Activated CD8-positive, alpha-beta memory T cell treated with anti-CD3 and anti-CD28 coated beads, Interleukin-2, amount 50 U/mL, for 24 hours (primary cell): ENCODE measurements around the gene RNF11.
"Not testable (repeated sequence)": the region's sequence is repeated elsewhere in the genome, so short reads cannot be mapped to it uniquely, and the experiment has no call there.

ENCODE experiments used
- DNase-seq: peaks from one replicate; pipeline ENCODE4 v3.0.0-alpha.2; 2020; ENCODE audit errors: extremely low read depth

Gene RNF11

DNA sequence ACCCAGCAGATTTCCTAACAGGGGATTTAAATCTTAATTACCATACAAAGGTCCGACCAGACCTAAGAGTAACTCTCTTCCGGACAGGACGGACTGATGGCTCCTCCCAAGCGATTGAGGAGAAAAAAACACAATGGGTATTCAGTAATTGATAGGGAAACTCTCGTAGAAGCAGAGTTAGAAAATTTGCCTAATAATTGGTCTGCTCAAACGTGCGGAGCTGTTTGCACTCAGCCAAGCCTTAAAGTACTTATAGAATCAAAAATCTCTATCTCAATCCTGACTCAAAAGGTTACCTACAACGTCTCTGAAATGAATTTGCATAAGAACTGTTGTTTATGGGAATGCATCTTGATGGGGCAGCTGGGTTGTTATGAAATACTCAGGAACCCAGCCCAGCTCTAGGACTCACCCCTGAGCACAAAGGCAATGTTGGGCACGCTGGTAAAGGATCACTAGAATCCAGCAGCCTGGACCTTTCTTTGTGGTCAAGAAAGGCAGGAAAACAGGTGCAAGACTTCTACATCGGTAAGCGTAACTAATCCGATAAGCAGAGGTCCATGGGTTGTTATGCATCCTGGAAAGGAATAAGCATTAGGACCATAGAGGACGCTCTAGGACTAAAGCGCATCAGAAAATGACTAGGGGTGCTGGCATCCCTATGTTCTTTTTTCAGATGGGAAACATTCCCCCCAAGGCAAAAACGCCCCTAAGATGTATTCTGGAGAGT is 8.7 kb upstream of the RNF11 start:
- DNase-seq, result not testable (repeated sequence)

DNA sequence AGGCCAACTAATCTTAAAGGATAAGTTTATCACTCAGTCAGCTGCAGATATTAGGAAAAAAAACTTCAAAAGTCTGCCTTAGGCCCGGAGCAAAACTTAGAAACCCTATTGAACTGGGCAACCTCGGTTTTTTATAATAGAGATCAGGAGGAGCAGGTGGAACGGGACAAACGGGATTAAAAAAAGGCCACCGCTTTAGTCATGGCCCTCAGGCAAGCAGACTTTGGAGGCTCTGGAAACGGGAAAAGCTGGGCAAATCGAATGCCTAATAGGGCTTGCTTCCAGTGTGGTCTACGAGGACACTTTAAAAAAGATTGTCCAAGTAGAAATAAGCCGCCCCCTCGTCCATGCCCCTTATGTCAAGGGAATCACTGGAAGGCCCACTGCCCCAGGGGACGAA is 7.6 kb upstream of the RNF11 start:
- DNase-seq, result not testable (repeated sequence)

DNA sequence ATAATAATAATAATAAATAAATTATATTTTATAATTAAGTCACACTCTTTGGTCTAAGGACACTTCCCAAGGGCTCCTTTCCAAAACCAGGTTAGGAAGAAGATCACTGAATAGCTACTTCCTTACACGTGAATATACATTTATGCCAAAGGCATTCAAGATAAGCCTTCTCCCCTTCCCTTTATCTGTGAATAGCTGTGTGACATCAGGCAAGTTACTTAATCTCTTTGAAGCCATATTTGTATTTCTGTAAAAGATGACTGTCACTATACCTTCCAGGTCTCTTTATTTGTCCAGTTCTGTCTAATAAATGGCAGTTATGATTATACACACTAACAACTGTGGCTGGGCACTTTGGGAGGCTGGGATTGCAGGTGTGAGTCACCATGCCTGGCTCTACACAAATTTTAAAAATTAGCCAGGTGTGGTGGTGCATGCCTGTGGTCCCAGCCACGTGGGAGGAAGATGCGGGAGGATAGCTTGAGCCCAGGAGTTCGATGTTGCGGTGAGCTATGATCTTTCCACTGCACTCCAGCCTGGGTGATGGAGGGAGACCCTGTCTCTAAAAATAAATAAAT is 5.5 kb upstream of the RNF11 start:
- no peak for DNase-seq

DNA sequence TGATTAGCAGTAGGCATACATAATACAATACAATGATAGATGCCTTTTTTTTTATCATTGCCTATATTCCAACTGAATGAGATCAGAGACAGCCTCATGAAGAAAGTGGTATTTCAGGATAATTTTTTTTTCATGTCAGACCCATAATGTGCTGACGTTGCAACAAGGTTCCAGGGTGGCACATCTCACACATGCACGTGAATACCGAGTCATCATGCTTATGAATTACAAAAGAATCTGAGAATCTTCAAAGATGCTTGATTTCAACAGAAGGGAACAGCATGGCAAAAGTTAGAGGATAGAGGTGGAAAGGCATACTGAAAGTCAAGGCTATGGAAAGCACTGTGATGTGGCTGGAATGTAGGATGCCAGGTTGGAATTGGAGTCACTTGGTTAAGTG is 5.0 kb upstream of the RNF11 start:
- no peak for DNase-seq

DNA sequence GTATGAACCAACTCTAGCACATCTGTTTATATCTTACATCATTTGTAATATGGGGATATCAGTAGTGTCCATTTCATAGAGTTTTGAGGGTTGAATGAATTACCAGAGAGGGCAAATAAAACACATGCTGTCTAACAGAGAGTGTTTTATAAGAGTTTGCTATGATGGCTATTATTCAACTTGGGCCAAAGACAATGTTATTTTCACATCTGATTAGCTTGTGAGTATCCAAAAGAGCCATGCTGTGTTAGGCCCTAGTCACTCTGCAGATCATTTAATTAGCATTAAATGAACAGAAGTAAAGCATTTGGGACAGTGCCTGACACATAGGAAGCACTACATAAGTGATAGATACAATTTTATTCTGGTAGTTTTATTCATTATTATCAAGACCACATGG is 4.2 kb upstream of the RNF11 start:
- DNase-seq, result no peak

DNA sequence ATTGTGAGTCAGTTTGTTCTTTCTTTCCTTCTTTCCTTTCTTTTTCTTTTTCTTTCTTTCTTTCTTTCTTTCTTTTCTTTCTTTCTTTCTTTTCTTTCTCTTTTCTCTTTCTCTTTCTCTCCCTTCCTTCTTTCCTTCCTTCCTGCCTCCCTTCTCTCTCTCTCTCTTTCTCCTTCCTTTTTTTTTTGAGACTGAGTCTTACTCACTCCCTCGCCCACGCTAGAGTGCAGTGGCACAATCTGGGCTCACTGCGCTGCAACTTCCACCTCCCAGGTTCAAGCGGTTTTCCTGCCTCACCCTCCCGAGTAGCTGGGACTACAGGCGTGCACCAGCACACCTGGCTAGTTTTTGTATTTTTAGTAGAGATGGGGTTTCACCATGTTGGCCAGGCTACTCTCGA is 1.8 kb upstream of the RNF11 start:
- not testable (repeated sequence) for DNase-seq

DNA sequence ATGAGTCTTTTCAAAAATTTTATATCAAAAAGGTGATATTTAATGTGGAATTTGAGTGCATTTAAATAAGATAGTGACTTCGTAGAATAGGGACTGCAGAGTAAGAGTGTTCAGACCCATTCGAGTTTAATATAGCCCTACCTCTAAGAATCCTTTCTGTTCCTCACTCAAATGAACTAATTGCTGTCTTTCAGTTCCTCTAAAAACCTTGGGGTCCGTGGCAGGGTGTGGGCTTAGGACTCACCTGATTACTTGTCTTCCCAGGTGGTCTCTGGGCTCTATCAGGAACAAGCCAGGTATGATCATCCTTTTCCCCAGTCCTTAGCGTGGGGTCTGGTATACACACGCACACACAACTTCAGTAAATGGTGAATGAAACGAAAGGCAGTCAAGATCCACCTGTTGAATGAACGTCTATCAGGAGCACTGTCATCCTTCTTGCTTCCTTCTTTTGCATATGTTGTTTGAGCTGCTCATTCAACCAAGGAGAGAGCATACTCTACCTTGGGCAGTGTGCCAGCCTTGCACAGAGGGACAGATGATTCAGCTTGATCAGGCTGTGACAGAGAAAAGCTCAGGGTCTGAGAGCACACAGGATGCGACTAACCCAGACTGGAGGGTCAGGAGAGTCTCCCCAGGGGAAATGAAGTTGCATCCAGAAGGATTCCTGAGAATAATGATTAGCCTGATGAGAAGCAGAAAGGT is 1.2 kb upstream of the RNF11 start:
- DNase-seq, result peak; percentile 6

DNA sequence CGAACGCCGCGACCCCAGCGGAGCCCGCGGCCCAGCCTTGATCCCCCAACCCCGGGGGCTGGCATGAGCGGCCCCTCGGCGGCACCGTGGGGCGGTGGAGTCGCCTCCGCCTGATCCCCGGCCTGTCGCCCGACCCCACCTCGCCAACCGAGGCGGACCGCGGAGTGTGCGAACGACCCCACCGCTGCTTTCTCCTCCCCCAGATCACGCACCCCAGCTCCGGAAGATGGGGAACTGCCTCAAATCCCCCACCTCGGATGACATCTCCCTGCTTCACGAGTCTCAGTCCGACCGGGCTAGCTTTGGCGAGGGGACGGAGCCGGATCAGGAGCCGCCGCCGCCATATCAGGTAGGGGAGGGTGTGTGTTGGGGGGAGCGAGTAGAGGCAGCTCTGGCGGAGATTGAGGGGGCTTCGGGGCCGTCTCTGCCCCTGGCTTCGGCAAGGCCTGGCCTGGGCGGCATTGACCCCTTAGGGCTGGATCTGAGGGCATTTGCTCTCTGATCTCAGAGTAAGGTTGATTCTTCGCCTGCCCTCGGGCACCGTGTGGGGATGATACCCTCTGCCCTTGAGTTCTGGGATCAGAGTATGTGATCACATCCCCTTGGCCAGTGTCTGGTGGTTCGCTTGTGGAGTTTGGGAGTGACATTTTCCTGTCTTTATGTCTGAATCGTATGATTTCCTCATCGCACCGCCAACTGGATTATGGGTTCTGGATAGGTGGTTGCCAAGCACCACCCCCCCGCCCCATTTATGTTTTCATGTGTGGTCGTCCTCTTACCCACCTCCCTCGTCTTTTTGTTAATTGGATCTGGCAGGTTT is 668 bp downstream of the RNF11 start:
- no peak for DNase-seq

DNA sequence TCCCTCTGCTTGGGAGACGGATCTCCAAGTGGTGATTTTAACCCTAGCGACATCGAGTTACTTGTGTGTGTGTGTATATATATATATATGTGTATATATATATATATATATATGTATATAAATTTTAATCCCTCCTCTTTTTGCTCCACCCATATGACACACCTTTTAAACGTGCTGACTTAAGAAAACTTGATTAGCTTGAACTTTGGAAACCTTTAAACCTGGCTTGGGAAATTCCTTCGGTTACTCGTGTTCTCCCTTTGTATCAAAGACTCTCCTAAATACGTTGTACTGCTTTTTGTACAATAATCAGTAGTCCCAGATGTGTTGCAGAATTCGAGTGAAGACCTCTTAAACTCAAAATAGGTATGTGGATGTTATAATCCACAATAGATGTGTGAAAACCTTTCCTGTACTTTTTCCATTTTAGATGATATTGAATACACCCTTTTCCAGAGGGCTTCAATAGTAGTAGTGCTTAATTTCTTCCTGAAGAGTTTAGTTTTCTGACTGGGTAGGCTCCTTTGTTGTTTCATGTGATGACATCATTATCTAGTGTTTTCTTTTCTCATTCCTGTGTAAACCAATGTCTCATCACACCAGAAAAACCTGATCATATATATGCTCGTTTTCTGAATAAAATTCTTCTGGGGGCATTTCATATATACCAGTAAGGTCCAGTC is 1.4 kb downstream of the RNF11 start:
- no peak for DNase-seq

DNA sequence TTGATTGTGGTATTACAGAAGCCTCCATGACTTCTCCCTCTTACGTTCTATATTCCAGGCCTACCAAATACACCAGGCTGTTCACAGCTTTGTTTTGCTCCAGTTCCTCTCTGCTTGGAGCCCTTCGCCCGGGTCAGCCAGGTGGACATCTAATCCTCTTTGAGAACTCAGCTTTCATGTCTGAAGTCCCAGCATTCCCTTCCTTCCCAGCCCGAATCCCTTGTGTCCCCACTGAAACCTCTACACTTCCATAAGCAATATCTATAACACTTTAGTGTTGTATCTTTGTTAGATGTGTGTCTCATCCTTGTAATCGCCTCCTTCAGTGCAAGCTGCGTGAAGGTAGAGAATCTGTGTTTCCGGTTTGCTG is 1.9 kb downstream of the RNF11 start:
- DNase-seq, result no peak

DNA sequence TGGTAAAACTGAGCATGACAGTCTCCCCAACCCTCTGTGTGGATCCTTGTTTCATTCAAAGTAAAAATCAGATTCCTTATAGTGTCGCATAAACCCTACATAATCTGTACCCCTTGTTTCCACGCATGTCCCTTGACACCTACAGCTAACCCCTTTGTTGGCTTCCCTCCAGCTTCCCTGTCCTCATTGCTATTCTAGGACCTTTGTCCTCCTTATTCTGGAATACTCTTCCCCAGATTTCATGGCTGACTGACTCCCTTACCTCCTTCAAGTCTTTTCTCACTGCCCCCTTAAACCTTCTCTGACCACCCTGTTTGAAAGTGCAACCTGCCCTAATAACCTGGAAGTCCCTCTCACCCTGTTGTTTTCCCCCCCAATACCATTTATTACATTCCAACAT is 4.0 kb downstream of the RNF11 start:
- no peak for DNase-seq

DNA sequence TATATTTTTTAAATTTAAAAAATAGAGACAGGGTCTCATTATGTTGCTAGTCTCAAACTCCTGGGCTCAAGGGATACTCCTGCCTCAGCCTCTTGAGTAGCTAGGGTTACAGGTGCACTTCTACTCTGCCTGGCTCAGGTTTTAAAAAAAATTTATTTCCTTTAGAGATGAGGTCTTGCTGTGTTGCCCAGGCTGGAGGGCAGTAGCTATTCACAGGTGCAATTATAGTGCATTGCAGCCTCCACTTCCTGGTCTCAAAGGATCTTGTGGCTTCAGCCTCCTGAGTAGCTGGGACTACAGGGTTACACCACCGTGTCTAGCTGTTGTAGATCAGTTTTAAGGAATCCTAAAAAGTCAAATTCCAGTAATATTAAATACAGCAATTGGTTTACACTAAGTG is 5.0 kb downstream of the RNF11 start:
- no peak for DNase-seq

DNA sequence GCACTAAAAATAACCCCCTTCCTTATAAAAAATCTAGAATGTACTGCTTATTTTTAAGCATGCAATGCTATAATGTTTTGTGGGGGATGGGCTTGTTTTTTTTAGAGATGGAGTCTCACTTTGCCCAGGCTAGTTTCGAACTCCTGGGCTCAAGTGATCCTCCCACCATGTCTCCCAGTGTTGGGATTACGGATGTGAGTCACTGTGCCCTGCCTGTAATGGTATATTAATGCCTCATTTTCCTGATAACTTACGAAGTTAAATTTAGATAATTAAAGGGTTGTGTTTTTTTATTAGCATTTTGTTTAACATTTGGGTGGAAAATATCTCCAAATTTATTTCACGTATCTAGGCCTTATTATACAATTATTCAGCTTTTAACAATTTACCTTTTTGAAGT is 6.5 kb downstream of the RNF11 start:
- DNase-seq, result no peak

DNA sequence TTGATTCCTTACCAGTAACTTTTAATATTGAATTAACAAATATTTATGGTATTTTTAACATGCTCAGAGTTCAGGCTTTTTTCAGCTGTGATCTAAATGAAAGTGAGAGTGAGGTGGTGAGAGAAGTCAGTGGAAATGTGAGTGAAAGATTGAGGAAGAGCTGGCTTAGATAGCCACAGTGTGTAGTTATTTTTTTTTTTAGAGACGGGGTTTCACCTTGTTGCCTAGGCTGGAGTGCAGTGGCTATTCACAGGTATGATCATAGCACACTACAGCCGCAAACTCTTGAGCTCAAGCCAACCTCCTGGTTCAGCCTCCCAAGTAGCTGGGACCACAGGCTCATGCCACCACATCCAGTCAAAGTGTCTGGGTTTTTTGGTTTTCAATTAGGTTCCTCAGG is 10.9 kb downstream of the RNF11 start:
- no peak for DNase-seq

DNA sequence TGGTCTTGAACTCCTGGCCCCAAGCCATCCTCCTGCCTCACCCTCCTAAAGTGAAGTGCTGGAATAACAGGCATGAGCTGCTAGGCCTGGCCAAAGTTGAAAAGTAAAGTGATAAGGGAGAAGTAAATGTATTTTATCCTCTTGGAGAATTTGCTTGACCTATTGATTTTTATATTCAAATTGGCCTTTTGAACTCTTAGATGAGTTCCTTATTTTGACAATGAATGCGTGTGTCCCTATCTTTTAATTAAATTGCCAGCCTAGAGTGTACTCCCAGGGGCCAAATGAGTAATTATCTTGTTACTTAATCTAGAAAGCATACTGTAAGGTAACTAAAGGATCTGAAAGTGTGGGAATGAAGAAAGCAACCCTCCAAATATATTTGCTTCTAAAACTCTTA is 11.4 kb downstream of the RNF11 start:
- DNase-seq, result no peak

DNA sequence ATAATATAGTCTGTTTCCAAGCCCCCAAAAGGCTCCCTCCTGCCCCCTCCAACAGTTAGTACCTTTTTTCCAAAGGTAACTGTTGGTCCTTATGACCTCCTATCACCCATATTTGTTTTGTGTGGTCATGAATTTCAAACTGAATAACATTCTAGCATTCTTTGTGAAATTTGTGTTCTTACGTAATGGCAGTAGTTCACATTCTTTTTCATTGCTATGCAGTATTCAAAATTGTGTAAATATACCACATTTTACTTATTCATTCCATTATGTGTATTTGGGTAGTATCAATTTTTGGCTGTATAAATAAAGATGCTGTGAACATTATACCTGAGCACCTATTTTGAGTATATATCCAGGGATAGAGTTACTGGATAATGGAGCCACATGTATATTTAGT is 13.4 kb downstream of the RNF11 start:
- no peak for DNase-seq

DNA sequence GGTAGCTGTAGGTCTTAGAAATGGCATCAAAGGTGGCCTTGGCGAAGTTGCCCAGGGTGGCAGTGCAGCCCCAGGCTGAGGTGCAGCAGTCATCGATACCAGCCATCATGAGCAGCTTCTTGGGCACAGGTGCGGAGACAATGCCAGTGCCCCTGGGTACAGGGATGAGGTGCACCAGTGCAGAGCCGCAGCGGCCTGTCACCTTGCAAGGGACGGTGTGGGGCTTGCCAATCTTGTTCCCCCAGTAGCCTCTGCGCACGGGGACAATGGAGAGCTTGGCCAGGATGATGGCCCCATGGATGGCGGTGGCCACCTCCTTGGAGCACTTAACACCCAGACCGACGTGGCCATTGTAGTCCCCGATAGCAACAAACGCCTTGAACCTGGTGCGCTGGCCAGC is 14.7 kb downstream of the RNF11 start:
- not testable (repeated sequence) for DNase-seq

DNA sequence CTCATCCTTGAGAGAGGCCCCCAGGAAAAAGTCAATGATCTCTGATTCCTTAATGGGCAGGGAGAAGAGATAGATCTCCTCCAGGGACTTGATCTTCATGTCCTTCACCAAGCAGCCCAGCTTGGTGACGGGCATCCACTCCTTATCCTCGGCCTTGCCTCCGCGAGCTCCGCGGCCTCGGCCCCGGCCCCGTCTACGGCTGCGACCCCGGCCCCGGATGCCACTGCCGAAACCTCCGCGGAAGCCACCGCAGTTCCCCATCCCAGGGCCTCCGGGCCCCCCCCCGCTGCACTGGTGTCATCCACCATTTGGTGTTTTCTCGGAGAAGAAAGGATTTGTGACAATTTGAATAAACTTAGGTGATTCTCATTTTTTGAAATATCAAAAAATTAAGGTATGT is 15.1 kb downstream of the RNF11 start:
- DNase-seq, result not testable (repeated sequence)

DNA sequence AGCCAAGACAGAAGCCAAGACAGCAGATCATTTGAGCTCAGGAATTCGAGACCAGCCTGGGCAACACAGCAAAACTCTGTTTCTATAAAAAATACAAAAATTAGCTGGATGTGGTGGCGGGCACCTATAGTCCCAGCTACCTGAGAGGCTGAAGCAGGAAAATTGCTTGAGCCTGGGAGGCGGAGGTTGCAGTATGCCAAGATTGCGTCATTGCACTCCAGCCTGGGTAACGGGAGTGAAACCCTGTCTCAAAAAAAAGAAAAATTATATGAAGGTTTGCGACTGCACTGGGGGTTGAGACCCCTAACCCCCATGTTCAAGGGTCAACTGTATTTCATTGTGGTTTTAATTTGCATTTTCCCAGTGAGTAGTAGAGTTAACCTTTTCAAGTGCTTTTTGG is 16.3 kb downstream of the RNF11 start:
- DNase-seq, result no peak

DNA sequence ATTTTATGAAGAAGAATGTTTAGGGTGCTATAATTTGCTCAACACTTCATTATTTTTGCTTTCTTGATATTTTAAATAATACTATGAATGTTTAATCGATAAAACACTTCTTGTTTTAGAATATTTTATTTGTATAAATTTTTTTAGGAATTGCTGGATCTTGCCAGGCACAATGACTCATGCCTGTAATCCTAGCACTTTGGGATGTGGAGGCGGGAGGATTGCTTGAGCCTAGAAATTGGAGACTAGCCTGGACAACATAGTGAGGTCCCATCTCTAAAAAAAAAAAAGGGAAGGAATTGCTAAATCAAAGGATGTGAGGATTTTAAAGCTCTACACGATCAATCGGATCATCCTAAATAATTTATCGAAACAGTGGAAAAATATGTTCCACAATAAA is 17.6 kb downstream of the RNF11 start:
- no peak for DNase-seq

DNA sequence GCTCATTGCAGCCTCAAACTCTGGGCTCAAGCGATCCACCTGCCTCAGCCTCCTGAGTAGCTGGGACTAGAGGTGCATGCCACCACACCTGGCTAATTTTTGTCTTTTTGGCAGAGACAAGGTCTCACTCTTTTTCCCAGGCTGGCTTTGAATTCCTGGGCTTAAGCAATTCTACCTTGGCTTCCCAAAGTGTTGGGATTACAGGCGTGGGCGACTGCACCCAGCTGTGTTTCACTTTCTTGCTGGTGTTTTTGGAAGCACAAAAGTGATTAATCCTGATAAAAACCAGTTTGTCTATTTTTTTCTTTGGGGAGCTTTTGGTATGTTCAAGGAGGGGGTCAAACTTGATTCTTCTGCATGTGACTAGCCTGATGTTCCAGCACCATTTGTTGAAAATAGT is 19.3 kb downstream of the RNF11 start:
- DNase-seq, result no peak
